Dermis blood vessel endothelial cell (primary cell): ENCODE data around the gene SLC9C2. TPM values are rescaled to one million over a fixed set of nuclear protein-coding genes. Genes with fewer than 3 reads are reported as not detected.
"Not testable (repeated sequence)": the region's sequence is repeated elsewhere in the genome, so short reads cannot be mapped to it uniquely, and the experiment has no call there.

Experiments
- DNase-seq: peaks from one replicate; pipeline ENCODE4 v3.0.0; 2010
- total RNA-seq: library from RNA; depleted of rRNA; stranded (reverse); fragments of >200 nt; gene quantifications from 2 replicates; pipeline ENCODE4 v1.2.3, GENCODE V29; 2014

The SLC9C2 gene, protein sequence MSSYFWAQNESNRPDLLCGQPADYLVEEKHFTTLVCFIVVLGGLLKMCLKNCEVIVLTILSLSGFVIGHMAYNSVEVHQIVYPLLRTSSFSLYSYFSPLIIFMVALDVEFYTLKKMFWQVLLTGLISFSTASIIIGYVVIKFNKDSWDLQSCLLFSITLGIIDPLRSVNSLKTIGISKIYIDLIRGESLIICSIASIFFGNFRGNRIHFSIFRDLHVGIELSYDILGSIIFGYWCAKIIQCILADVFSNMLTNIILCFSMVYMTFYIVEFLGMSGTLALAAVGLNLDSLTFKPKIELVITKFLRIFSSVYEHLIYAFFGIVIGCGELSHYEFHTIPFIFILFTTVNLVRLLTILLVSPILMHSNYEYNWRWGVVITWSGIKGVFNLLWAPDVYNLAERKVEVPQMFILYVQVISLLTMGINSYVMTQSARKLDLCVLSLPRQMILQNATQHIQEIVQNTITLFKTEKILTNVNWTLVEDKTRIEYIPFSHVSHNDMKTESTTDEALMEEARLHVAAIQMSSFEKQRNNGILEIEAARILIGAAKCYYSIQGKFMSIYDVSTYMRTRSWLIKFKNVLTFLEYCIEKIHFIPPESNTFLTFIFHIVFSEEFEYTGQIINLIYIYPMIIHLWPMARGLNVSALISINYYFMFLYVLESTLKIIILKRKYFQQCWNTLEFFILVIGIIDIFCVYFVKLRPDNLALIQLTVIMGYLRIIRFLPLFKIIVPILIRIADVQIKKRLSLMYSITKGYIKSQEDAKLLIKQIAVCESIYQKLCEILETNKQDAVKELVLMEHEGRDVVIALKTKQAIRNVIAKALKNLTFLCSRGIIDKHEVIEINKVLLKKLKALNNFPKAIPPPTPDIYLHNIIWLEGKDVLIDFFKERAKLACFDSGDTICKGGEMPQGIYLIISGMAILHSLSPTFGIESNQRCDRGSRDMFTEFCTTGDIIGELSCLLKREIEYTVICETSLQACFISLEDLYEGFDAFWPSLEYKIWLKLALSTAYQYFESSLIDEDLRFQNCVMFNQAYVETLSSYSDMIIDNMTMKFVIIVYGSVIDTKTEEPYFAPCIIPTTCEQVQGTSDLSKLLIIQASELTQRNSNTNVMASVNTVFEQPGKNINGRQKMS
- not detected in 2 replicates for total RNA-seq

DNA sequence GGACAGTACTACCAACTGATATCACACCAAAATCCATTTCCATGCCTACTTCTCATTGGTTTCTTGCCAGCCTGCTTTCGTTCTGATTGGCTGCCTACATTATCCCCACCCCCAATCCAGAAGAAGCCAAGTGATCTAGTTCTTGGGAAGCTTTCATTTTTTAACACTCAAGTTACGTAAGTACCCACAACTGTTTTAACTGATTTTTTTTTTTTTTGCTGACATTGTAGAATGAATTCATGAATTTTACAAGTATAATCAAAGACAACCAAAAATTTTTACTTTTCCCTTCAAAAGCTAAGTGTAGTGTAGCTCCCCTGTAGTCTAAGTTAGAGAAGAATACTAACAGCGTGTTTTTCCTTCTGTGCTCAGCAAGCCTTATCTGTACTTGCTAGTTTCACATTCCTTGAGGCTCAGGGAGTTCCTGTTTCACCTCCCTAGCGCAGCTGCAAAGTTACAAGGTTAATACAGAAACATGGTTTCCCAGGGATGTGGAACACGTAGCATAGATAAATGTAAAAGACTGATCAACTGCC is at the start of gene SLC9C2:
SLC9C2 (minus strand) TSS at position 17 of the 536 bp plus-strand sequence. CDS start 1,296 bp downstream, outside the sequence.
- DNase-seq, result peak; percentile 66

DNA sequence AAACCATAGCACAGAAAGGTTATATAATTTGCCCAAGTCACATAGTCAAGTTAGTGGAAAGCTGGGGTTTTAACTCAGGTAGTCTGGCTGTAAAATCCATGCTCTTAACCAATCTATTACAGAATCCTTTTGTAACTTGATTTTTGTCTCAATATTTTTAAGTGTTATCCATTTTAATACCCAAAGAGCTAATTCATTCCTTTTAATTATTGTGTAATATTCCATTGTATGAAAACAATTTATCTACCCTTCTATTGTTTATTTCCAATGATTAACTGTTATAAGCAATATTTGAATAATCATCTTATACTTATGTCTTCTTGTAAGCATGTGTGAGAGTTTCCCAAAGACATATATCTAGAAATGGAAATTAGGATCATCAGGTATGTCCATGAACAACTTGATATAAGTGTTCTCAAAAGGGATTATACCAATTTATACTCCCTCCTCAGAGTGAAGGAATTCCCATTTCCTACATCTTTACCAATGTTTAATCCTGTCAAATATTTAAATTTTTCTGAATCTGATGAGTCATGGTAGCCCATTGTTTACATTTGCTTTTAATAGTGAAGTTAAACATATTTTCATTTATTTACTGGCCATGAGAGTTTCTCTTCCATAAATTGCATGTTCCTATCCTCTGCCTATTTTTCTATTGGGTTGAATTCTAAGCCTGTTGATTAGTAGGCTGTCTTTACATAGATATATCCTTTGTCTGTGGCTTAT is 46.2 kb upstream of the SLC9C2 start:
- no peak for DNase-seq

DNA sequence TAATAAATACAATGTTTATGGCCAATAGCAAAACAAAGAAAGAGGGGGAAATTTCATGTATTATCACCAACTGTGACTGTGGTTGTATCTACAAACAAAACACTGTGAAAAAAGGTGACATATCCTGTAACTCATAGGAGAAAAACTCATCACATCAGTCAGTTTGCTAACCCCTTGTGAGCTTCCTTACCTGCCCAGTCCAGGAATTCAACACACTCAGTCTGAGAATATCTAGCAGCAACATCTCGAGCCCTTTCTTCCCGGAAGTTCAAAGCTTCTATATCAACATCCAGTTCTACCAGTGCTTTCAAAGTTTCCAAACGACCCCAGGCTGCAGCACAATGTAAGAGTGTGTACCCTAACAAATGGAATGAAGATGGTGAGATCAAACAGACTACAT is 43.8 kb upstream of the SLC9C2 start:
- DNase-seq, result no peak

DNA sequence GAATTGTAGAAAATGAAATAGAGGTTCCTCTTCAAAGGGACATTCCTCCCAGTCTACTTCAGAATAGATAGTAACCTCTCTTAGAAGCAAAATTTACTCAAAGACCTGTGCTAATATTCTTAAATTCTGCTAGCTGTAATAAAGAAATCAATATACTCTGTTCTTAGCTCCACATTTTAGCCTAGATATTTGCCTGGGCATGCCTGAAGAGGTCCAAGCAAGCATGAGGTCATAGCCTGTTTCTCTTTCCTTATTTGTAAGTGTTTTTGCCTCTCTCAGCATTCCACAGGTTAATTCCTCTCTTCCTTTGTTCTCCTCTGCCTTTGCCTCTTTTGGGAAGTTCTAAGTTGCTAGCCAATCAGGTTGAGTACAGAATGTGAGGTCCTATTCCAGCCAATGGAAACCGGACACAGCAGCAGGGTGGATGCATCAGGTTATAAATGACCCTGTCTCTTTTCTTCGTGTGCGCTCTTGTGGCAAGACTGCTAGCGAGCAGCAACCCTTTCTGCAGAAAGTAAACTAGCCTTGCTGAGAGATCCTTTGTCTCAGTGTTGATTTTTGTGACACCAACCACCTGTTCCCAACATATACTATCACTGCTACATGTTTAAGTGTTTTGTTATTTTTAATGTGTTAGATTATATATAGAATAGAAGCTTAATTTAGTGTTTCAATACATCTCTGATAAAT is 39.7 kb upstream of the SLC9C2 start:
- DNase-seq, result not testable (repeated sequence)

DNA sequence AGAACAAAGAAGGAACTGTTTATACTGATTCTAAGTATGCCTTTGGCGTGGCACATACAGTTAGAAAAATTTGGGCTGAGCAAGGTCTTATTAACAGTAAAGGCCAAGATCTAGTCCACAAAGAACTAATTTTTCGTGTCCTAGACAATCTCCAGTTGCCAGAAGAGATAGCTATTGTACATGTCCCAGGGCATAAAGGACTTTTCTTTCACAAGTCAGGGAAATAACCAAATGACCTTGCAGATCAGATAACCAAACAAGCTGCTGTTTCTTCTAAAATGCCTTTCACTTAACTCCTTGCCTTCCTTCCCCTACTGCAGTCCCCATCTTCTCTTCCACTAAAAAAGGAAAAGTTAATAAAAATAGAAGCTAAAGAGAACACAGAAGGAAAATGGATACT is 36.2 kb upstream of the SLC9C2 start:
- no peak for DNase-seq

DNA sequence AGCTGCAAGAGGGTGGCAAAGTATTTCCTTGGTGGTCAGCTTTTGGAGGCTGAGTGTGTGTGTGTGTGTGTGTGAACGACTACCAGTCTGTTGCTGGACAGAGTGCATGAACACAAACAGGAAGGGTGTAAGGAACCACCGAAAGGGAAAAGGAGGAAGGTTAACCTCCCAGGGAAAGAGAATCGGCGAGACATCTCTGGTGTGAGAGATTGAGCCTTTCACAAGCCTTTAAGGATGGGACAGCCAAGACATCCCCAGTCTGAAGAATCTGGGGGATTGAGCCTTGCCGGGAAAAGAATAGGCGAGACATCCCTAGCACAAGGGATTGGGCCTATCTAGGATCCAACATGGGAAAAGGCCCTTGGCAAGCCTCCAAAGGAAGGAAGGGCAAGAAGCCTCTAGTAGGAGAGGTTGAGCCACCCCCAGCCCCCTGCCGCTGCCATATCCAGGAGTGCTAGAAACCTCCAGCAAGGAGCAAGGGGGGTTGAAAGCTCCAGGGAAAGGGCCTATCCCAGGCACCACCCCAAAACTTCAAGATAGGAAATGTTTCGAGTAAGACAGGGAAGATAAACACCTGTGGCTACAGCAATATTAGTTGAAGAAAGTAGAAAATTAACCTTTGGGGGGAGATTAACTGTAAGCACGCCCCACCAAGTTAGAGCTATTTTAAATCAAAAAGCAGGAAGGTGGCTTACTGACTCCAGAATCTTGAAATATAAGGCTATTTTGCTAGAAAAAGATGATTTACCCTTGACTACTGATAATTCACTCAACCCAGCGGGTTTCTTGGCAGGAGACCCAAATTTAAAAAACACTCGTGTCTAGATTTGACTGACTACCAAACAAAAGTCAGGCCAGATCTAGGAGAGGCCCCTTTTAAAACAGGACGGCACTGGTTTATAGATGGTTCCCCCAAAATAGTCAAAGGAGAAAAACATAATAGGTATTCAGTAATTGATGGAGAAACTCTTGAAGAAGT is 35.5 kb upstream of the SLC9C2 start:
- DNase-seq, result no peak

DNA sequence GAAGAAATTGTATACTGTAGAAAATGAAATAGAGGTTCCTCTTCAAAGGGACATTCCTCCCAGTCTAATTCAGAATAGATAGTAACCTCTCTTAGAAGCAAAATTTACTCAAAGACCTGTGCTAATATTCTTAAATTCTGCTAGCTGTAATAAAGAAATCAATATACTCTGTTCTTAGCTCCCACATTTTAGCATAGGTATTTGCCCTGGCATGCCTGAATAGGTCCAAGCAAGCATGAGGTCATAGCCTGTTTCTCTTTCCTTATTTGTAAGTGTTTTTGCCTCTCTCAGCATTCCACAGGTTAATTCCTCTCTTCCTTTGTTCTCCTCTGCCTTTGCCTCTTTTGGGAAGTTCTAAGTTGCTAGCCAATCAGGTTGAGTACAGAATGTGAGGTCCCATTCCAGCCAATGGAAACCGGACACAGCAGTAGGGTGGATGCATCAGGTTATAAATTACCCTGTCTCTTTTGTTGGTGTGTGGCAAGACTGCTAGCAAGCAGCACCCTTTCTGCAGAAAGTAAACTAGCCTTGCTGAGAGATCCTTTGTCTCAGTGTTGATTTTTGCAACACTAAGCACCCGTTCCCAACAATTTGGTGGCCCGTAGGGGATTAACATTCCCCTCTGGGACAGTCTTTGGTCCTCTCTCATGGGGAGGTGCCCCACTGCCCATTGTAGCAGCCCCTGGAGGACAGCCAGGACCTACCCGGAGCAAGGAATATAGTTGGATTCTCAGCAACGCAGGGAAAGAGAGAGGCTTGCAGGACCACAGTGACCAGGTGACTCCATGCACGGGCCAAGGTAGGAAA is 34.6 kb upstream of the SLC9C2 start:
- DNase-seq, result not testable (repeated sequence)

DNA sequence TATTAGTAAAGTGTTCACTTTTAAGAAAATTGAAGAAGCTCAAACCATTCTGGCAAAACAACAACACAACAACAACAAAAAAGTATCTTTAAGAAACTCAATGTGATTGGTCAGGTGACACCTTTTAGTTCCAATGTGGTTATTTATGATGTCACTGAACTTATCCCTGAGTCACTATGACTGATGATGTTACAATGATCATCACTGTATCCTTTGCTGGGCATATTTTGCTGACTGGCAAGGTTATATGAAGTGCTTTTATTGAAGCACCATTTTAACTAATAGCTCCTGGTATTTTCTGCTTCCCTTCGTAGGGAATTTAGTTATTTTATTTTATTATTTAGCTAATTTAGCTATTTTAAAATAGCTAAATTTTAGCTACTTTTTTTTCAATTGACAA is 32.2 kb upstream of the SLC9C2 start, which contains the start of gene TEX50:
TEX50 (plus strand) TSS at position 223 of the 400 bp plus-strand sequence. CDS start 184 bp downstream, outside the sequence.
- no peak for DNase-seq

DNA sequence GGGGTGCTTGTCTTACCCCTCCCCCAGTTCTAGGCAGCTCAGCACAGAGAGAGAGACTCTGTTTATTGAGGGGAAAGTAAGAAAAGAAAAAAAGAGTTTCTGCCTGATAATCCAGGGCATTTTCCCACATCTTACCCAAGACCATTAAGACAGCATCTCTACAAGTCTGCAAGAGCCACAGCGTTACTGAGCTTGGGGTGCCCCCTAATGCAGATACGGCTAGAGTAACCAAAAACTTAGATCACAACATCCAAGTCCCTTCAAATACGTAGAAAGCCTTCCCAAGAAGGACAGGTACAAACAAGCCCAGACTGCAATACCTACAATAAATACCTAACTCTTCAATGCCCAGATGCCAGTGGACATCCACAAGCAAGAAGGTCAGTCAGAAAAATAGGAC is 26.0 kb upstream of the SLC9C2 start:
- peak; percentile 3 for DNase-seq

DNA sequence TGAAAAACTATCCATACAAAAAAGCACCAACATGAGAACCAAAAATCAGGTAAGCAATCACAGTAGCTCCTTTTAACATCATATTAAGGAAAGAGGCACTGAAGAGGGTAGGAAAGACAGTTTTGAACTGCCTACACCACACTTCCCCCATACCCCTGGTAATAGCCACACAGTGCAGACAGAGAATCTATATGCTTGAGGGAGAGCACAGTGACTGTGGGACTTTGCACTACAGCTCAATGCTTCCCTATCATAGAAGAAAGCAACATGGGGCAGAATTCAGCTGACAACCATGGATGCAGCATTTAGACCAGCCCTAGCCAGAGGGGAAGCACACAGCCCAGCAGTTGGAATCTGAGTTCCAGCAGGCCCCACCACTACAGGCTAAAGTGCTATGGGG is 24.4 kb upstream of the SLC9C2 start:
- no peak for DNase-seq

DNA sequence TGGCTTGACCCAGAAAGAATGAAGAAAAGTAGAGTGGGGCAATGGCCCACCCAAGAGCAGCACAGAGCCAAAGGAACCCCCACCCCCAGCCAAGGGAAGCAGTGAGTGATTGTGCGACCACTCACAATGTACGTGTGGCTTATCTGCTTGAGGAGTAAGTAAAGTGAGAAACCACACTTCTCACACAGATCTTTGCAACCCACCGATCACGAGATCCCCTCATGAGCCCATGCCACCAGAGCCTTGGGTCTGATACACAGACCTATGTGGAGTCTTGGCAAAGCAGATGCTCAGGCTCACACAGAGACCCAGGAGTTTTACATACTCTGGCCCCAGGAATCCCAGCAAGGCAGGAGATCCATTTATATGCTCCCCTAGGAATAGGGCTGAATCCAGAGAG is 14.0 kb upstream of the SLC9C2 start:
- no peak for DNase-seq

DNA sequence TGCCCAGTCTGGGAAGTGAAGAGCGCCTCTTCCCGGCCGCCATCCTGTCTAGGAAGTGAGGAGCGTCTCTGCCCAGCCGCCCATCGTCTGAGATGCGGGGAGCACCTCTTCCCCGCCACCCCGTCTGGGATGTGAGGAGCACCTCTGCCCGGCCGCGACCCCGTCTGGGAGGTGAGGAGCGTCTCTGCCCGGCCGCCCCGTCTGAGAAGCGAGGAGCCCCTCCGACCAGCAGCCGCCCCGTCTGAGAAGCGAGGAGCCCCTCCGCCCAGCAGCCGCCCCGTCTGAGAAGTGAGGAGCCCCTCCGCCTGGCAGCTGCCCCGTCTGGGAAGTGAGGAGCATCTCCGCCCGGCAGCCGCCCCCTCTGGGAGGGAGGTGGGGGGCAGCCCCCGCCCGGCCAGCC is 10.2 kb upstream of the SLC9C2 start:
- not testable (repeated sequence) for DNase-seq

DNA sequence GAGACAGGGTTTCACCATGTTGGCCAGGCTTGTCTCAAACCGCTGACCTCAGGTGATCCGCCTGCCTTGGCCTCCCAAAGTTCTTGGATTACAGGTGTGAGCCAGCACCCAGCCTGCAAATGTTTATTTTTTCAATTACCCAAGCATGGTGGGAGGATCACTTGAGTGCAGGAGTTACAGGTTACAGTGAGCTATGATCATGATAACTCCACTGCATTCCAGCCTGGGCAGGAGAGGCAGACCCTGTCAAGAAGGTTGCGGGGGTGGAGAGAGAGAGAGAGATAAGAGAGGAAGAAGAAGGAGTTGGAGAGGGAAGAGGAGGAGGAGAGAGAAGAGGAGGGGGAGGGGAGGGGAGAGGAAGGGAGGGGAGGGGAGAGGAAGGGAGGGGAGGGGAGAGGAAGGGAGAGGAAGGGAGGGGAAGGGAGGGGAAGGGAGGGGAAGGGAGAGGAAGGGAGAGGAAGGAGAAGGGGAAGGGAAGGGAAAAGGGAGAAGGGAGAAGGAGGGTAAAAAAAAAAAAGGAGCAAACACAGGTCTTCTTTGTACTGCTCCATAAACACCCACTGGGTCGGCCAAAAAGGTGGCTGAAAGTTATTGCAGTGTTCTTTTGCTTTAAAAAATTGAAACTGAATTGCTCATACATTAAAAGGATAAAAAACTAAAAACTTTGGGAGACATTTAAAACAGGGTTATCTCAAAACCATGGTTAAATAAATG is 5.8 kb upstream of the SLC9C2 start:
- DNase-seq, result no peak

DNA sequence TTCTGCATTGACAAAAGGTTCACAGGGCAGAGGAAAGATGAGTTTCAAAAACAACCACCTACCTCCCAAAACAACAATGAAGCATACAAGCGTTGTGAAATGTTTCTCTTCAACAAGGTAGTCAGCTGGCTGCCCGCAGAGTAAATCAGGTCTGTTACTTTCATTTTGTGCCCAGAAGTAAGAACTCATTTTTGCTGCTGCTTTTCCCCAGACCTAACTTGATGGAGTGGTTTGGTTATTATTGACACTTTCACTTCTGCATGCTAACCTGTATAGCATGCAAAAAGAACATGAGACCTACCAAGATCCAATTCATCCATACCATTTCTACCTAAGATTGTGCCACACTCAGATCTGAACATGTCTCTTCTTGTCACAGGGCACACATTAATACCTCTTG is 1.3 kb downstream of the SLC9C2 start:
- DNase-seq, result no peak

DNA sequence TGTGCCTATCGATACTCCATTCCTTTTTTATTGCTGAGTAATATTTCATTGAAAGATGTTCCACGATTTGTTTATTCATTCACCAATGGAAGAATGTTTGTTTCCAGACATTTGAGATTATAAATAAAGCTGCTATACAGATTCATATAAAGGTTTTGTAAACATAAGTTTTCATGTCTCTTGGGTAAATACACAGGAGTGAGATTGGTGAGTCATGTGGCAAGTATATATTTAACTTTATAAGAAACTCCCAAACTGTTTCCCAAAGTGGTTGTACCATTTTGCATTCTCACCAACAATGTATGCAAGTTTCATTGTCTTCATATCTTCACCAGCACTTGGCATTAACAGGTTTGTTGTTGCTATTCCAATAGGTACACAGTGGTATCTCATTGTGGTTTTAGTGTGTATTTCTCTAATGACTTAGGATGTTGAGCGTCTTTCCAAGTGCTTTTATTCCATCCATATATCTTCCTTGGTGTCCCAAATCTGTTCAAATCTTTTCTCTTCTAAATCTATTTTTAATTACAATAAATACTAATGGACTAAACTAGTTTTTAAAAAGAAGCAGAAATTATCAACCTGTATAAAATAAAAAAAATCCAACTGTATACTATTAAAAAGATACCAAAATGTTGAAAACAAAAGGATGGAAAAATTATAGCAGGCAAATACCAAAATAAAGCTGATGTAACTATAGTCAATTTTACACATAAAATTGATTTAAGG is 6.6 kb downstream of the SLC9C2 start:
- no peak for DNase-seq

DNA sequence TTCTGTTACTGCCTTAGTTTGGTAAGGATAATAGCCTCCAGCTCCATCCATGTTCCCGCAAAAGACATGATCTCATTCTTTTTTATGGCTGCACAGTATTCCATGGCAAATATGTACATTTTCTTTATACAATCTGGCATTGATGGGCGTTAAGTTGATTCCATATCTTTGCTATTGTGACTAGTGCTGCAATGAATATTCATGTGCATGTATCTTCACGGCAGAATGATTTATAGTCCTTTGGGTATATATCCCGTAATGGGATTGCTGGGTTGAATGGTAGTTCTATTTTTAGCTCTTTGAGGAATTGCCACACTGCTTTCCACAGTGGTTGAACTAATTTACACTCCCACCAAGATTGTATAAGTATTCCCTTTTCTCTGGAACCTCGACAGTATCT is 11.7 kb downstream of the SLC9C2 start:
- not testable (repeated sequence) for DNase-seq

DNA sequence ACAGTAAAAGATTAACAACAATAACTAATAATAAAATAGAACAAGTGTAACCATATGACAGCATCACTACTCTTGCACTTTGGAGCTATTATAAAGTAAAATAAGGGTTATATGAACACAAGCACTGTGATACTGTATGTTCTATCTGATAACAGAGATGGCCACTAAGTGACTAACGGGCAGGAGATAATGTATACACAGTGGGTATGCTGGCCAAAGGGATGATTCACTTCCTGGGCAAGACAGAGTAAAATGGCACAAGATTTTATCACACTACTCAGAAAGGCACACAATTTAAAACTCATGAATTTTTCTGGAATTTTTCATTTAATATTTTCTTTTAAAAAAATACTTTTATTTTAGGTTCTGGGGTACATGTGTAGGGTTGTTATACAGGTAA is 12.3 kb downstream of the SLC9C2 start:
- DNase-seq, result peak; percentile 16
